Choroid plexus epithelial cell (primary cell): ENCODE measurements around the gene HOXA9.

Experiments used
- DNase-seq: peaks from one replicate; pipeline ENCODE4 v3.0.0-alpha.2; 2010; ENCODE audit warnings: low read depth
- H3K4me3 ChIP-seq: 2 replicates; pipeline ENCODE4 v1.5.1; 2011; ENCODE audit warnings: low read depth, mild to moderate bottlenecking, control low read depth, low read length, moderate library complexity
- TF ChIP-seq, protein P1 (sequence below): conservative IDR thresholded peaks from 2 replicates; pipeline ENCODE4 v1.5.1; 2011; ENCODE audit warnings: low read depth, mild to moderate bottlenecking, control low read depth, inconsistent platforms, low read length, moderate library complexity

Gene HOXA9

DNA sequence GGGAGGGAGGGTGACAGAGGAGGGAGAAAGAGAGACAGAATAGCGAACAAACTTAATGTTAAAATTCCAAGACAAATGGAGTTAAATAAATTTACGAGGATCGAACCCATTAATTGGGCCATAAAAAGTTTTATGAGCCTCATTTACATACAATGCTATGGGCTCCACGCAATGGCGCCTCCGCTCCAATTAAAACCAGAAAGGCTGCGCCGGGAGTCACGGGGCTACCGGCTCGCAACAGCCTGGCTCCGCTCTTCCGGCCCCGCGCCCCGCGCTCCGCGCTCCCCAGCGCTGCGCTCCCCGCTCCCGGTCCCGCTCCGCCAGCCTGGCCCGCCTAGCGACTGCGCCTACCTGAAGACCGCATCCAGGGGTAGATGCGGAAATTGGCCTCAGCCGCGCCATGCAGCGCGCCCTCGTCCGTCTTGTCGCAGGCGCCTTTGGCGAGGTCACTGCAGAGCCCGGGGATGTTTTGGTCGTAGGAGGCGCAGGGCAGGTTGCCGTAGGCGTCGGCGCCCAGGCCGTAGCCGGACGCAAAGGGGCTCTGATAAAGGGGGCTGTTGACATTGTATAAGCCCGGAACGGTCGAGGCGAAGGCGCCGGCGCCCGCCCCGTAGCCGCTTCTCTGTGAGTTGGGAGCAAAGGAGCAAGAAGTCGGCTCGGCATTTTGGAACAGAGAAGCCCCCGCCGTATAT lies 9.4 kb downstream of the HOXA9 start:
- TF ChIP-seq, protein P1, sequence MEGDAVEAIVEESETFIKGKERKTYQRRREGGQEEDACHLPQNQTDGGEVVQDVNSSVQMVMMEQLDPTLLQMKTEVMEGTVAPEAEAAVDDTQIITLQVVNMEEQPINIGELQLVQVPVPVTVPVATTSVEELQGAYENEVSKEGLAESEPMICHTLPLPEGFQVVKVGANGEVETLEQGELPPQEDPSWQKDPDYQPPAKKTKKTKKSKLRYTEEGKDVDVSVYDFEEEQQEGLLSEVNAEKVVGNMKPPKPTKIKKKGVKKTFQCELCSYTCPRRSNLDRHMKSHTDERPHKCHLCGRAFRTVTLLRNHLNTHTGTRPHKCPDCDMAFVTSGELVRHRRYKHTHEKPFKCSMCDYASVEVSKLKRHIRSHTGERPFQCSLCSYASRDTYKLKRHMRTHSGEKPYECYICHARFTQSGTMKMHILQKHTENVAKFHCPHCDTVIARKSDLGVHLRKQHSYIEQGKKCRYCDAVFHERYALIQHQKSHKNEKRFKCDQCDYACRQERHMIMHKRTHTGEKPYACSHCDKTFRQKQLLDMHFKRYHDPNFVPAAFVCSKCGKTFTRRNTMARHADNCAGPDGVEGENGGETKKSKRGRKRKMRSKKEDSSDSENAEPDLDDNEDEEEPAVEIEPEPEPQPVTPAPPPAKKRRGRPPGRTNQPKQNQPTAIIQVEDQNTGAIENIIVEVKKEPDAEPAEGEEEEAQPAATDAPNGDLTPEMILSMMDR: no peak
- no peak overlapping the region for H3K4me3 ChIP-seq
- DNase-seq: no peak

DNA sequence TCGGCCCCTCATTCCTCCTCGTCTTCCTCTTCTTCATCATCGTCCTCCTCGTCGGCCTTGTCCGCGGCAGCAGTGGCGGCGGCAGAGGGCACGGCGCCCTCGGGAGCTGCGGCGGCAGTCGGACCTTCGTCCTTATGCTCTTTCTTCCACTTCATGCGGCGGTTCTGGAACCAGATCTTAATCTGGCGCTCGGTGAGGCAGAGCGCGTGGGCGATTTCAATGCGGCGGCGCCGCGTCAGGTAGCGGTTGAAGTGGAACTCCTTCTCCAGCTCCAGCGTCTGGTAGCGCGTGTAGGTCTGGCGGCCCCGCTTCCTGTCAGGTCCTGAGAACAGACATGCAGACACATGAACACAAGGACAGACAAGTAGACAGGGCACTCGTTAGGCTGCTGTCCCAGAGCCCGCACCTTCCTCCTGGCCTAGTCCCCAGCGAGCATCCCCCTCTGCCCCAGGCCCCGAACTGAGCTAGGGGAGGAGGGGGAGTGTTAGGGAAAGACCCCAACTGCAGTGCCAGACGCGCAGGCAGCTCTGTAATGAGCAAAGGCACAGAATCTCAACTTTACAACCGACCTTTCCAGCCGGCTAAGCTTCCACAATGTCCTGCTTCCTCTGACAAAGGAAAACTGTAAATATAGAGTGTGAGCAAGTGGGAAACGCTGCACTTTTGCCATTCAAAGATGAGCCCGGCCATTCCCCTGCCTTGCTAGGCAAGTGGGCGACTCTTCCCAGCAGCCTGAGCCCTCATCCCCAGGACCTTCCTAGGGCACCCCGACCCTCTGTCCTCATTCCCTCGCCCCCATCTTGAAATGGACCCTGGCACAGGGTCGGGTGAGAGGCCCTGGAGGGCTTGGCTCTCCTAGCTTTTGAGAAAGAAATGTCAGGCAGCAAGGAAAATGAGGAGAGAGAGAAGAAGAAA lies 10.2 kb downstream of the HOXA9 start:
- H3K4me3 ChIP-seq: no peak overlapping the region
- DNase-seq: no peak
- TF ChIP-seq, protein P1: no peak

DNA sequence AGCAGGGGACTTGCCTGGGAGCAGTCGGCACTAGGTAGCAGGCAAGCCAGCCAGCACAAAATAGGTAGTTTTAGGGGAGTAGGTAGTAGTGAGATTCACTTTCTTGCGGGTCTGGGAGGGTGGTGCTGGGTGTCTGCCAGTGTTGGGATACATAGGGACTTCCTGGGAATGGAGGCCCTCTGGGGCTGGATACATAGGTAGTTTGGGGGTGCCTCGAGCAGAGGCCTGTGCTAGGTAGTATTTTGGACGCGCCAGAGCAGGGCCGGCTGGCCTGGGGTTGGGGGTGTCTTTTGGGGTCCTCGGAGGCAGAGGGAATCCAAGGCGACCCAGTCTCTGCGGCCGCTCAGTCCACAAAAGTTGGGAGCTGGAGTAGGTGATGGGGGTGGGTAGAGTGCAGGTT lies 11.0 kb downstream of the HOXA9 start:
- DNase-seq: no peak
- no peak overlapping the region for H3K4me3 ChIP-seq
- TF ChIP-seq, protein P1: no peak

DNA sequence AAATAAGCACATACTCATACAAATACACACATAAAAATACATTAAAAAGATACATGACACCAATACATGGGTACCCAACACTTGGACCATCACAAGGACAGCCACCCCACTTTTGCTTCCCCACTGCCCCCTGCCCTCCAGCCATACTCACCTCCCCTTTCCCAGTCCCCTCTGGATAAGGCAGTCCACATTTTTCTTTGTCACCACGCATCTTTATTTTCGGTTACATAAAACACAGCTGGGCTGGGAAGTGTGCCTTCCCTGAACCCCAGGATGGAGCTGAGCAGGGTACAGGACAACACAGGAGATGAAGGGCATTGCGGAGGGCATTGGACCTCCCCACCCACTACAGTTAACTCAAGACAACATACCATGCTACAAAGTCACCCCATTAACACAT lies 11.8 kb downstream of the HOXA9 start:
- H3K4me3 ChIP-seq: no peak overlapping the region
- DNase-seq: no peak
- TF ChIP-seq, protein P1: no peak

DNA sequence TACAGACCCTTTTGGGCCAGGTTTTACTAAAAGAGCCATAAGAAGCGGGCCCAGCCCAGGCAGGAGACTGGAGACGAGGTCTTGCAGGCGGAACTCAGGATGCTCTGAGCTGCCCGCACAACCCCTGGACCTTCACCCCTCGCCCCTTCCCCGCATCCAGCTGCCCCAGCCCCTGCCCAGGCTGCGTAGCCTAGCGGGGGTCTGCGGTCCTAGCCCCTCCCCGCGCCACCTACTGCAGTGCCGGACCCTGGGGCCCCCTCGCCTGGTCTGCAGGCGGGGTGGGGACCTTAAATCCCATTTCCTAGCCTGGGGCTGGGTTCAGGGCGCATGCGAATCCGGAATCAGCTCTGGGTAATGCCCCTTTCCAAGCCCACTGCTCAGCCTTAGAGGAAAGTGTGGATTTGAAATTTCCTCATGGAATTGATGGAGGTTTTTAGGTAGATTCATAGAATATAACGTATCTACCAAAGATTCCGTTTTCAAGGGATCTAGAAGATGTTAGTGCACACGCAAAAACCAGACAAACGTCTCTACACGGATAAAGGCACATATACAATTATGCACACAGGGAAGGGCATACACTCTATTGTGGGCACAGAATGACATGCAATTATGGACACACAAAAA lies 12.4 kb downstream of the HOXA9 start:
- DNase-seq: no peak
- TF ChIP-seq, protein P1: no peak
- no peak overlapping the region for H3K4me3 ChIP-seq

DNA sequence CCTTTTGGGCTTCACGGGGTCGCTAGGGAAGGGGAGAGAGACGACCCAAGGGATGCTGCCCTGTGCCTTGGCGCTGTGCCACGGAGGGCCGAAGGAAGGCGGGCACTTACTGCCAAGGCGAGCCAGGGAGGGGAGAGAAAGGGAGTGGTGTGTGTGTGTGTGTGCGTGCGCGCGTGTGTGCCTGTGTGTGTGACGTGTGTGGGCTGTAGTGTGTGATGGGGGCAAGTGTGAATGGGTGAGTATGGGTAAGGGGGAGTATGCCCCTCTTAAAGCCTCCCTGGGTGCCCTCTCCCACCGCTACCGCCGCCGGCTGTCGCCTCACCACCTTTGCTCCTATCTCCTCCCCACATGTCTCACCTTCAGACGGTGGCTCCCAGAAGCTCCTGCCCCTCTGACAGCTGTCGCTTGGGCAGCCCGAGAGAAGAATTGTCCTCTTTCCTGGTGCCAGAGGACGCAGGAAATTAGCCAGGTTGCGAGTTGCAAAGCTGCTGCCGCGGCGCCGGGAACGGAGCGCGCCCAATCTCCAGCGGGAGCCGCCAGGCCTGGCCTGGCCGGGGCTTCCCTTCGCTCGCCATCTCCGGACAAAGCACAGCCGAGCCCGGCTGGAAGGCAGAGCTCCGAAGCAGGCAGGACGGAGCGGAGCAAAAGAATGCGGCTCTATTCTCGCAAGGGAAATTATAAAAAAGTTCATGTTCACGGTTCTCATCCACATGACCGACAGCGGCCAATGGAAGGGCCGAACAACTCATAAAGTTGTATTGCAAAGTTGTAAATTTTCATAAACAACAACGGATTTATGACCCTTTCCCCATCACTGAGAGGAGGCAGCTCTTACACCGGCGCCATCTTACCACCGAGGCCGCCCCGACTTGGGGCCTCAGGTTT lies 13.2 kb downstream of the HOXA9 start, which contains the start of gene HOXA3:
TSS of gene HOXA3 (minus strand) at position 653 of the 885 bp plus-strand sequence. CDS start 41,943 bp downstream, outside the sequence.
- TF ChIP-seq, protein P1: no peak
- DNase-seq: no peak
- H3K4me3 ChIP-seq: no peak within 1 kb of the TSS
